ENCODE data around the gene PIEZO2.
"Not testable (repeated sequence)": the region's sequence is repeated elsewhere in the genome, so short reads cannot be mapped to it uniquely, and the experiment has no call there.

Gene PIEZO2

GRCh38 chr18:10685484-10685883 lies 463.9 kb downstream of the PIEZO2 start:
- no peak for DNase-seq (ENCODE audit: low read depth in 2 of 2)

- DNase-seq (ENCODE audit: low read depth in 2 of 2) = no peak
Measured at GRCh38 chr18:10682368-10682714, 467.0 kb downstream of the PIEZO2 start.

GRCh38 chr18:10681581-10682367 lies 467.6 kb downstream of the PIEZO2 start:
- no peak for DNase-seq (ENCODE audit: low read depth in 2 of 2)

- no peak for DNase-seq (ENCODE audit: low read depth in 2 of 2)
Measured at GRCh38 chr18:10680271-10680596, 469.1 kb downstream of the PIEZO2 start.

- no peak for DNase-seq (ENCODE audit: low read depth in 2 of 2)
Measured at GRCh38 chr18:10679557-10680270, 469.7 kb downstream of the PIEZO2 start.

GRCh38 chr18:10671441-10671840 lies 477.9 kb downstream of the PIEZO2 start:
- DNase-seq (ENCODE audit: low read depth in 2 of 2) = no peak

- no peak for DNase-seq (ENCODE audit: low read depth in 2 of 2)
Measured at GRCh38 chr18:10670856-10671255, 478.5 kb downstream of the PIEZO2 start.

GRCh38 chr18:10669441-10670100 lies 479.8 kb downstream of the PIEZO2 start:
- DNase-seq (ENCODE audit: low read depth in 2 of 2) = no peak

GRCh38 chr18:10663750-10664149 lies 485.6 kb downstream of the PIEZO2 start:
- DNase-seq (ENCODE audit: low read depth in 2 of 2) = no peak

- DNase-seq (ENCODE audit: low read depth in 2 of 2) = no peak
Measured at GRCh38 chr18:10661317-10661716, 488.1 kb downstream of the PIEZO2 start.

- DNase-seq (ENCODE audit: low read depth in 2 of 2) = no peak
Measured at GRCh38 chr18:10660179-10660884, 489.0 kb downstream of the PIEZO2 start.

- no peak for DNase-seq (ENCODE audit: low read depth in 2 of 2)
Measured at GRCh38 chr18:10659594-10659993, 489.8 kb downstream of the PIEZO2 start.

- DNase-seq (ENCODE audit: low read depth in 2 of 2) = no peak
Measured at GRCh38 chr18:10659000-10659399, 490.4 kb downstream of the PIEZO2 start.

- not testable (repeated sequence) for DNase-seq (ENCODE audit: low read depth in 2 of 2)
Measured at GRCh38 chr18:10644003-10644402, 505.4 kb downstream of the PIEZO2 start.

GRCh38 chr18:10642915-10643524 lies 506.3 kb downstream of the PIEZO2 start:
- not testable (repeated sequence) for DNase-seq (ENCODE audit: low read depth in 2 of 2)

- DNase-seq (ENCODE audit: low read depth in 2 of 2) = not testable (repeated sequence)
Measured at GRCh38 chr18:10638539-10638885, 510.9 kb downstream of the PIEZO2 start.

- not testable (repeated sequence) for DNase-seq (ENCODE audit: low read depth in 2 of 2)
Measured at GRCh38 chr18:10637858-10638538, 511.4 kb downstream of the PIEZO2 start.

- not testable (repeated sequence) for DNase-seq (ENCODE audit: low read depth in 2 of 2)
Measured at GRCh38 chr18:10629076-10629475, 520.3 kb downstream of the PIEZO2 start.

- not testable (repeated sequence) for DNase-seq (ENCODE audit: low read depth in 2 of 2)
Measured at GRCh38 chr18:10626606-10627213, 522.7 kb downstream of the PIEZO2 start.

- DNase-seq (ENCODE audit: low read depth in 2 of 2) = not testable (repeated sequence)
Measured at GRCh38 chr18:10623606-10624005, 525.8 kb downstream of the PIEZO2 start.

GRCh38 chr18:10622982-10623381 lies 526.4 kb downstream of the PIEZO2 start:
- not testable (repeated sequence) for DNase-seq (ENCODE audit: low read depth in 2 of 2)
